ENCODE measurements around the gene ARIH1. TPM values are rescaled to one million over a fixed set of nuclear protein-coding genes. Genes with fewer than 3 reads are reported as not detected.
"Not testable (repeated sequence)": the region's sequence is repeated elsewhere in the genome, so short reads cannot be mapped to it uniquely, and the experiment has no call there.

Gene ARIH1
- polyA plus RNA-seq, 3 donors, result 189 to 194 (median 193) TPM

DNA sequence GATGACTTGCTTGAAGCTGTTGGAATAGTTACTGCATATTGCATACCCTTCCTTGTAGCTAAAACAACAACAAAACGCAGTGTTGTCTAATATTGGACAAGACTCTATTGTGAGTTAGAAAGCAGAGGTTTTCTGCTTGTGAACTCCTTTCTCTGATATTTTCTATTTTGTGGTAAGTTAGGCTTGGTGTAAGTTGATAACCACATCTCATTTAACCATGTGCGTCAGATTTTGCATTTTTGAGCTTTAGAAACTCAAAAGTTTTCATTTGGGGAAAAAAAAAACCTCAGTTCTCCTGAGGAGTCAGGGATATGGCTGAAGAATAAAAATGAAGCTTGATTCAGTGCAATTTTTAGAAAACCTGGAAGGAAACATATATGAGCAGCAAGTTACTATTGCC is 1.5 kb downstream of the ARIH1 start:
- no peak for DNase-seq (ENCODE audit: extremely low read depth in 1 of 11, low read depth in 9 of 11, low spot score in 4 of 11)

DNA sequence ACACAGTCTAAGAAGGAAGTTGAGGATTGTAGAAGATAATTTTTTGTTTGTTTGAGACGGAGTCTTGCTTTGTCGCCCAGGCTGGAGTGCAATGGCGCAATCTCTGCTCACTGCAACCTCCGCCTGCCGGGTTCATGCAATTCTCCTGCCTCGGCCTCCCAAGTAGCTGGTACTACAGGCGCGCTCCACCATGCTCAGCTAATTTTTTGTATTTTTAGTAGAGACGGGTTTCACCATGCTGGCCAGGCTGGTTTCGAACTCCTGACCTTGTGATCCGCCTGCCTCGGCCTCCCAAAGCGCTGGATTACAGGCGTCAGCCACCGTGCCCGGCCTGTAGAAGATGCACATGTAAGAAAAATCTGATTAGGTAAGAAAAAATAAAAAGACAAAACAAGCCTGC is 2.2 kb downstream of the ARIH1 start:
- not testable (repeated sequence) for DNase-seq (ENCODE audit: extremely low read depth in 1 of 11, low read depth in 9 of 11, low spot score in 4 of 11)

DNA sequence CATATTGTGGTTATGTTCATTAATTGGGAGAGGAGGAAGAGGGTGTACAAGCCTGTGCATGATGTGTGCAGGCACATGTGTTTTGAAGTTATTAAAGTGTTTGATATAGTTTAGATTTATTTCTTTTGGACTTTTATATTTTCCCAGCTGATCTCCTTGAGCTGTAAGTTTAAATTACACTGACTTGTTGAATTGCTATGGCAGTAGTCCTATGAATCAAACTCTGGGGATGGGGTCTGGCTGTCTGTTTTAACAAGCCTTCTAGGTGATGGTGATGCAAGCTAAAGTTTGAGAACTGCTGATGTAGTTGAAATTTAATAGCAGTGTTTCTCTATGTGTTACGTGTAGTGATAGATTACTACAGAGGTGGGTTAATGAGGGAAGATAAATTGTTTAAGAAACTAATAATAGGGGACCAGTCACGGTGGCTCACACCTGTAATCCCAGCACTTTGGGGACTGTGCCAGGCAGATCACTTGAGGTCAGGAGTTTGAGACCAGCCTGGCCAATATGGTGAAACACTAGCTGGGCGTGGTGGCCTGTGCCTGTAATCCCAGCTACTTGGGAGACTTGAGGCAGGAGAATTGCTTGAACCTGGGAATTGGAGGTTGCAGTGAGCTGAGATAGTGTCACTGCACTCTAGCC is 7.0 kb downstream of the ARIH1 start:
- no peak for DNase-seq (ENCODE audit: extremely low read depth in 1 of 11, low read depth in 9 of 11, low spot score in 4 of 11)

DNA sequence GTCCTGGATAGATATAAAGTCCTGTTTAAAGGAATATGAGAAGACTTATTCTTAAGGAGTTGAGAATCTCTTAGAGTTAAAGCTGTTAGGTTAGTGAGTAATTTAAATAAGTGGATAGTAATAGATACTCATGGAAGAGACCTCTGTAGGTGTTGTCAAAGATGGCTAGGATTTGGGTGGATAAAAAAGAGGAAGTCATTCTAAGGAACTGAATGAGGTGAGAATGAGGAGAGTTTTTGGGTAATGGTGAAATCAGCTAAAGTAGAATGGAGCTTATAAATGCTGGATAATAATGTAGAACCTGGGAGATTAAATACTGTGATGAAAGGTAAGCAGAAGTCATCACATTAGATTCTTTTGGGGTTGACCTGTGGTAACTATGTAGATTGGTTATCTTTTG is 8.1 kb downstream of the ARIH1 start:
- DNase-seq (ENCODE audit: extremely low read depth in 1 of 11, low read depth in 9 of 11, low spot score in 4 of 11), result no peak

DNA sequence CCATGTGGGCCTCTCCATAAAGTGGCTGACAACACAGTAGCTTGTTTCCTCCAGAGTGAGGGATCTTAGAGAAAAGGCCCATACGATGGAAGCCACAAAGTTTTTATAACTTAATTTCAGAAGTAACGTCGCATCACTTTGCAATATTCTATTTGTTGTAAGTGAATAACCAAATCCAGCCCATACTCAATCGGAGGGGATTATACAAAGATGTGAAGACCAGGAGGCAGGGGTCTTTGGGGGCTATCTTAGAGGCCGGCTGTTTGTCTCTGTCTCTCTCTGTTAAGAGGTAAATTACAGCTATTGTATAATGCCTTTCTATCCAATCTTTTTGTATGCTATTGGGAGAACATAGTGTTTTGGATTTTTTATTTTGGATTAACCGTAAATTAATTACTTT is 9.1 kb downstream of the ARIH1 start:
- no peak for DNase-seq (ENCODE audit: extremely low read depth in 1 of 11, low read depth in 9 of 11, low spot score in 4 of 11)

DNA sequence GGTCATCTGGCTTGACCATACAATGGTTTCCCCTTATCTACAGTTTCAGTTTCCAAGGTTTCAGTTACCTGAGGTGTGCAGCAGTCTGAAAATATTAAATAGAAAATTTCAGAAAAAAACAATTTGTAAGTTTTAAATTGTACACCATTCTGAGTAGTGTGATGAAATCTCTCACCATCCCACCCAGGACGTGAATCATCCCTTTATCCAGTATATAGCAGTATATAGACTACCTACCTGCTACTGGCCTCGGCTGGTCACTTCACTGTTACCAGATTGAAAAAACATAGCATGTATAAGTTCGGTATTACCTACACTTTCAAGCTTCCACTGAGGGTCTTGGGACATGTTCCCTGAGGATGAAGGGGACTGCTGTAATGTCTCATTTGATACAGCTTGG is 12.0 kb downstream of the ARIH1 start:
- no peak for DNase-seq (ENCODE audit: extremely low read depth in 1 of 11, low read depth in 9 of 11, low spot score in 4 of 11)

DNA sequence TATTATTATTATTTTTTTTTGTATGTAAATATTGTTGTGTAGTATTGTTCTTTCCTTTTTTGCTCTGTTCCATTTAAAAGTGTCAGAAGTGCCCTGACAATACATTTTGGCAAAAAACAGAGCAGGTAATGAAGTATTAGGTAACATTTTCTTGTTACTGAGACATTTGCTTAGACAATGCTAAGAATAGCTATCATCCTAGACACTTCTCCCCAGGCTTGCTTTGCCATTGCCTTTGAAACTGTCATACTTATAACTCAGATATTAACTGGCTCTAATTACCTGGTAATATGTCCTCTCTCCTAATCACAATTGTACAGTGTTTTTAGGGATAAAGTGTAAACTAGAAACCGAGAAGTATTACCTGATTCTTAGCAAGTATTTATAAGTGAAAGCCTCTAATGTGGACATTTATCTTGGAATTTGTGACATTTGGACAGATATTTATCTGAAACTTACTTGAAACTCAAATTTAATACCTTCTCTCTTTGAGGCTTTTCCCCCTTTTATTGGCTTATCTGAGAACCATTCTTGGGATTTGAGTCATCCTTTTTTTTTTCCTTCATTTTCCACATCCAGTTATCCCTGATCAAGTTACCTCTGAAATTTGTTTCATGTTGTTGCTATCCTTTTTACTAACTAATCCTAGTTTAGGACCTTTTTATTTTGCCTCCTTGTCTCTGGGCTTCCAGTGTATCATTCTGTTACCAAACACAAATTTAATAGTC is 13.1 kb downstream of the ARIH1 start:
- no peak for DNase-seq (ENCODE audit: extremely low read depth in 1 of 11, low read depth in 9 of 11, low spot score in 4 of 11)

DNA sequence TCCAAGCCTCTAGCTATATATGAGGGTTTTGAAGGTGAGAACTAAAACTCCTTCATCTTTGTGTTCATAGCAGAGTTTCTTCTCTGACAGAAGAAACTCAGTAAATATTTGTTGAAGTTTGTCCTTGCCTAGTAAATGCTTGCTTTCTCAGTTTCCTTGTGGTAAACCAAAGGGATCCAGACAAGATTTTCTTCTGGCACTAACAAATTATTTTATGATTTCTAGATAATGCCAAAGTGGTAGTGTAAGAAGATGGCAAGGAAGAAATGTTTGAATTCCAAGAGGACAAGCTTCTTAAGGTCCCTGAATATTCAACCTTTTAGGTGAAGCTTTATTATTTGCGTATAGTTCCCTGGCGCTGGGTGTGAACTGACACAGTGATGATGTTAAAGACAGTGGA is 14.4 kb downstream of the ARIH1 start:
- no peak for DNase-seq (ENCODE audit: extremely low read depth in 1 of 11, low read depth in 9 of 11, low spot score in 4 of 11)

DNA sequence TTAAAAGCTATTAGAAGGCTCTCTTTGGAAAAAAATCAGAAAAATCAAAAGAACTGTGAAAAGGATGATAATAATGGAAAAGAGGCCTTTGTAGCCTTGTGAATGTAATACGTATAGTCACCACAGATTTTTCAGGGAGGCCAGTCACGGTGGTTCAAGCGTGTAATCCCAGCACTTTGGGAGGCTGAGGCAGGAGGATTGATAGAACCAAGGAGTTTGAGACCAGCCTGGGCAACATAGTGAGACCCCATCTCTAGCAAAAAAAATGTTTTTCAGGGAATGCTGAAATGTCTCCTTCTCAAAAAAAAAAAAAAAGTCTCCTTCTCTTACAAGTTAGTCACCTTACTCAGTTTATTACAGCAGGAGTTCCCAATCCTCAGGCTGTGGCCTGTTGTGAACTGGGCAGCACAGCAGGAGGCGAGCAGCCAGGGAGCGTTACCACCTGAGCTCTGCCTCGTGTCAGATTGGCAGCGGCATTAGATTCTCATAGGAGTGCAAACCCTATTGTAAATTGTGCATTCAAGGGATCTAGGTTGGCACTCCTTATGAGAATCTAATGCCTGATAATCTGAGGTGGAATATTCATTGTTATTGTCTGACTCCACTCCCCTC is 15.9 kb downstream of the ARIH1 start:
- no peak for DNase-seq (ENCODE audit: extremely low read depth in 1 of 11, low read depth in 9 of 11, low spot score in 4 of 11)

DNA sequence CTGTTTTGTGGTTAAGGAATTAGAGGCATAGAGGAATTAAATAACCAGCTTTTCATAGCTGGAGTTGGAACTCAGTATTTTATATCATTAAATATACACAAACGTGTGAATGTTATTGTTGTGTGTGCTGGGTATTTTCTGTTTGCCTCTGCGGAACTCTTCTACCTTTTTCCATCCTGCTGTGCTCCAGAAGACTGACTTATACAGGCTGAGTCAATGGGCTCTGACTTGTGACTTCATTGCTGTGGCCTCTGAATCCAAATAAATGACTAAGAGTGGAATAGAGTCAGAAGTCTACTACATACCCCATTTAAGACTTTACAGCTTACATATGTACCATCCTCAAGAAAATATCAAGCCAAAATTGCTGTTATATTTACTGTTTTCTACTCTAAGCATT is 17.6 kb downstream of the ARIH1 start:
- no peak for DNase-seq (ENCODE audit: extremely low read depth in 1 of 11, low read depth in 9 of 11, low spot score in 4 of 11)

DNA sequence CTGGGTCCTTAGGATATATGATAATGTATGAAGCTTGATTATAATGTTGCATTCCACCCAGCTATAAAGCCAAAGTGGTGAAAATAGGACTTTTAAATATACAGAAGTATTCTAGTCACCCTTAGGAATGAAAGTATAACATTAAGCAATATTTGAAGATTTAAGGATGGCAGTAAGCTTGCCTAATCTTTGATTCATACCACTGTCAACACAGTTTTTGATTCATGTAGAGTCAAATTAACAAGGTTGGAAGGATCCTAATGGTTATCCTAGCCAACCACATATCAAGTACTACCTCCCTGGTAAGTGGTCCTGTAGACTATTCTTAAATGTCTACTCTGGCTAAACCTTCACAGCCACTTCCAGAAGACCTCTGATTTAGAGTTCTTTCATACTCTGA is 18.6 kb downstream of the ARIH1 start:
- no peak for DNase-seq (ENCODE audit: extremely low read depth in 1 of 11, low read depth in 9 of 11, low spot score in 4 of 11)

DNA sequence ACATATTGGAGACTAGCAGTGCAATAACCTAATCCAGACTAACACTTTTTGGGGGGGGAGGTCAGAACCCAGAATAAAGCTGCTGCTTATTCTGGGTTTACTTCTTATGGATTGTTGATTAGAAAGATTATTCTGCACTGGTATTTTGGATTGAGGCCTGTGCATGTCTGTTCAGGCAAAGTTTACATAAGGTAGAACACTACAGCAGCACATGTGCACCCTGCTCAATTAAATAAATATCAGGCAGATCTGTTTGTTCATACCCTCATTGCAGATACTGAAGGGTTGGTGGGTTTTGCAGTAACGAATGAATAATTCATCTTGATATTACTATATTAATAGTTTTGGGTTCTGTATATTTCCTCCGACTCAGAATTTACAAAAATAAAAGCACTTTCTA is 19.1 kb downstream of the ARIH1 start:
- no peak for DNase-seq (ENCODE audit: extremely low read depth in 1 of 11, low read depth in 9 of 11, low spot score in 4 of 11)

DNA sequence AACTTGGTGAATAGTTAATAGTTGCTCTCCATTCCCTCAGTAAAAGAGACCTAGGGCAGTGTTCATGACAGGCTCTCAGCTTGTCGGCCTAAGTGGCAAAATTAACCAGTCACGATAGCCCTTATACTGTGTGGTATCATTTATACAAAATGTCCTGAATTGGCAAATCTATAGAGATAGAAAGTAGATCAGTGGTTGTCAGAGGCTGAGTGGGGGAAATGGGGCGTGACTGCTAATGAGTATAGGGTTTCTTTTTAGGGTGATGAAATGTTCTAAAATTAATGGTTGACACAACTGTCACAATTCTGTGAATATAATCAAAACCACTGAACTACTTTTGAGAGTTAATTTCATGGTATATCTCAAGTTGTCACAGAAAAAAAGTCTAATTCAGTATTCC is 20.9 kb downstream of the ARIH1 start:
- no peak for DNase-seq (ENCODE audit: extremely low read depth in 1 of 11, low read depth in 9 of 11, low spot score in 4 of 11)

DNA sequence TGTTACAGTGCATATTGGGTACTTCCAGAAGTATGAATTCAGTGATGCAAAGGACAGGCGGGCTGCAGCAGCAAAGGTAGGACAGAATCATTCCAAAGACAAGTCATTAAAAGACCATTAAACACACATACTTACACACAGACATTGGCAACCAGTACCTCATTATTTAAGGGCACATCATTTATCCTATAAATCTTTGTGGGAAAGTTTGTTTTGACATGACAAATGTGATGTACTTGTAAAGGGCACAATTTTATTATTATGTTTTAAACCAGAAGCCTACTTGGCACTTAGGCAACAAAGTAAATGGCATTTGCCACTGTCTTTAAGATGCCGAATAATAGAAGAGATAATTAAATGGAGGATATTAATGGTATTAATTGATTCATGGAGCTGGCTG is 22.7 kb downstream of the ARIH1 start:
- DNase-seq (ENCODE audit: extremely low read depth in 1 of 11, low read depth in 9 of 11, low spot score in 4 of 11), result no peak

DNA sequence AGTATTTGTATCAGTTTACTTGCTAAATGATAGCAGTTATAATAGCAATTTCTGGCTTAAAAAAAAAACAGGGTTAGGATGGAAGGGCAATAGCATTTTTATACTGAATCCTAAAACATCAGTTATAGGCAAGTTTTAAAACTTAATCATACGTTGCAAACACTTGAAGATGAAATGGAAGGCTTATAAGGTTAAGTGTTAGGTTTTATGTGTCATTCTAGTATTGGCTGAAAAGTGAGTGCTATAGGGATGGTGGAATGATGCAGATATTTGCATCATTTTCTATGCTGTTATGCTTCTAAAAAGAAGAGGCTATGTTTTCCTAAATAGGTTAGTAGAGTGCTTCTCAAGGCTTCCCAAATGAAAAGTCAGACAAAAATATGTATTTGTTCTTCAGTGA is 23.3 kb downstream of the ARIH1 start:
- DNase-seq (ENCODE audit: extremely low read depth in 1 of 11, low read depth in 9 of 11, low spot score in 4 of 11), result no peak

DNA sequence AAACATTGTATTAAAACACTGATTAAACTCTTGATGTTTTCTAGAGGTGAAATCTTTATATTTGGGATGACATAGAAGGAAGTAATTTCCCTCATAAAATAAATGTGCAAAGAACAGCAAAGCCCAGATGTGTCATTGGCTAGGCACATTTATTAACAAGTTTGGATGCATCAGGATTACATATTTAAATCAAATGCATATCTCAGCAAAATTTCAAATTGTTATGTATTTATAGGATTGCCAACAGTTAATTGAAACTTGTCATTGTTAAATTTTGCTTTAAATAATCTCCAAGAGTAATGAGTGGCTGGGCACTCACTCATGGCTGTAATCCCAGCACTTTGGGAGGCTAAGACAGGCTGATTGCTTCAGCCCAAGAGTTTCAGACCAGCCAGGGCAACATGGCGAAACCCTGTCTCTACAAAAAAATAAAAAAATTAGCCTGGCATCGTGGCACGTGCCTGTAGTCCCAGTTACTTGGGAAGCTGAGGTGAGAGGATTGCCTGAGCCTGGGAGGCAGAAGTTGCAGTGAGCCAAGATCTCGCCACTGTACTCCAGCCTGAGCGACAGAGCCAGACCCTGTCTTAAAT is 28.2 kb downstream of the ARIH1 start:
- DNase-seq (ENCODE audit: extremely low read depth in 1 of 11, low read depth in 9 of 11, low spot score in 4 of 11), result no peak

DNA sequence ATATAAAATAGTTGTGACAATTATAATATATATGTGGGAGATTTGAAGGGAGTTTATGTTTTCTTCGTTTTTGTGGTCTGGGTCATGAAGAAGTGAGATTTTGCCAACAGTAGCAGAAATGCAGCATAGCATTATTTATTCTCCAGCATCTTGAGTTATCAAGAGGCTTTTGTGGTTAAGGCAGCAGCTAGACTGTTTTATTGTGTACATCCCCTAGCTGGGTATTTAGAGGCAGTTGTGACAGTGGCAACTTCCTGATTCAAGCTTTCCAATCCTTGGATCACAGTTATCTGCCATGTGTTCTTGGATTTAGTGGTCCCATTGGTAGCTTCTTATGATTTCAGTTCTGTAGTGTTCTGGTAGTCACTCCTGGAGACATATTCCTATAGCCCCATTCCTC is 29.0 kb downstream of the ARIH1 start:
- DNase-seq (ENCODE audit: extremely low read depth in 1 of 11, low read depth in 9 of 11, low spot score in 4 of 11), result no peak

DNA sequence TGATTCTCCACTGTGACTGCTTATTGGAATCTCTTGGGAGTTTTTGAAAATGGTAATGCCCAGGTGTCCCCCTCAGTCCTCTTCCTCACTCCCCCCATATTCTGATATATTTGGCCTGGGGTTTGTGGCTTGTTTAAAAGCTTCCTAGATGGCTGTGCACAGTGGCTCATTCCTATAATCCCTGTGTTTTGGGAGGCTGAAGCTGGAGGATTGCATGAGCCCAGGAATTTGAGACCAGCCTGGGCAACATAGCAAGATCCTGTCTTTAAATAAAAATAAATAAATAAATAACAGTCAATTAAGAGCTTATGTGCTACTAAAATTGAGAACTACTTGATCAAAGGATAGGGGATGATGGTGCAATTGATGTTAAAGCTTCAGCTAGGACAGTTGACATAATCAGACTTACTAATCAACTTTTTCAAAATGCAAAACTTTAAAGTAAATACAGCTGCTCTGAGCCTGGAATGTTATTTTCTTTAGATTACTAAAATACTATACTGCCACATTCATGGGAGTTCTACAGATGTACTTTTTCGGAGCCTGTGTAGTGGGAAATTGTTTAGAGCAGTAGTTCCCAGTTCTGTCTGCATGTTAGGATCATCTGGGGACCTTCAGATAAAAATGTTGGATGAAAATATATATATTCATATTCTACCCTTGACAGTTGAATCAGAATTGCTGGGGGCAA is 33.4 kb downstream of the ARIH1 start:
- no peak for DNase-seq (ENCODE audit: extremely low read depth in 1 of 11, low read depth in 9 of 11, low spot score in 4 of 11)

DNA sequence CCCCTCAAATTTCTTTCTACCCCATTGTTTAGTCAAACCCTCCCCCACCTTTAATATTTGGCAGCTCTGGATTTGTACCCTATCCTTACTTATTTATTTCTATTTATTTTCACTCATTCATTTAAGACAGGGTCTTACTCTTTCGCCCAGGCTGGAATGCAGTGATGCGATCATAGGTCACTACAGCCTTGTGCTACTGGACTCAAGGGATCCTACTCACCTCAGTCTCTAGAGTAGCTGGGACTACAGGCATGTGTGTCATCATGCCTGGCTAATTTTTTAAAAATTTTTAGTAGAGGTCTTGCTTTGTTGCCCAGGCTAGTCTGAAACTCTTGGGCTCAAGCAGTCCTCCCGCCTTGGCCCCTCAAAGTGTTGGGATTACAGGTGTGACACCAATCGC is 35.4 kb downstream of the ARIH1 start:
- DNase-seq (ENCODE audit: extremely low read depth in 1 of 11, low read depth in 9 of 11, low spot score in 4 of 11), result no peak

DNA sequence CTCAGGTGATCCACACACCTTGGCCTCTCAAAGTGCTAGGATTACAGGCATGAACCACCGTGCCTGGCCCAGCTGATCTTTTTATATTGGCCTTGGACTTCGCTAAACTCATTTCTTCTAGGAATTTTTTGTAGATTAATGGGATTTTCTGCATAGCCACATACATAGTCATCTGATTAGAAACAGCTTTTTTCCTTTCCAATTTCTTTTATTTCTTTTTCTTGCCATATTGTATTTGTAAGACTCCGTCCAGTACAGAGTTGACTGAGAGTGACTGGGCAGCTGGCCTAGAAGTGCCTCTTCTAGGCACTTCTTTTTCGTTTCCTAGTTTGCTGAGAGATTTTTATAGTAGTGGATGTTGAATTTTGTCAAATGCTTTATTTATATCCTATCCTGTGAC is 37.4 kb downstream of the ARIH1 start:
- DNase-seq (ENCODE audit: extremely low read depth in 1 of 11, low read depth in 9 of 11, low spot score in 4 of 11), result no peak

All from renal cortex interstitium (tissue), 11 donors.